ENCODE data around the gene STRN3.

The STRN3 gene

DNA sequence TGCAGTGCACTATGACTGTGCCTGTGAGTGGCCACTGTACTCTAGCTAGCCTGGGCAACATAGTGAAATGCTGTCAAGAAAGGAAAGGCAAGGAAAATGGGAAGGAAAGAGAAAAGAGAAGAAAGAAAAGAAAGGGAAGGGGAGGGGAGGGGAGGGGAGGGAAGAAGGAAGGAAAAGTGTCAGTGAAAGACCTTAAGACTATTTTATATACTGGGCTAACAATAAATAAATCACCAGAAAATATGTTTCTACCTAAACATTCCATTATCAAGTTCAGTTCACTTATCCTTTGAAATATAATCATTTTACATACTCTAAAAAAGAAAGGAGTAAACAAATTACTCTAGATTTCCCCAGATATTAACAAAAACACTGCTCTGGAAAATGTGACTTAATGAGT is 129.7 kb downstream of the STRN3 start:
- TF ChIP-seq, protein P1, sequence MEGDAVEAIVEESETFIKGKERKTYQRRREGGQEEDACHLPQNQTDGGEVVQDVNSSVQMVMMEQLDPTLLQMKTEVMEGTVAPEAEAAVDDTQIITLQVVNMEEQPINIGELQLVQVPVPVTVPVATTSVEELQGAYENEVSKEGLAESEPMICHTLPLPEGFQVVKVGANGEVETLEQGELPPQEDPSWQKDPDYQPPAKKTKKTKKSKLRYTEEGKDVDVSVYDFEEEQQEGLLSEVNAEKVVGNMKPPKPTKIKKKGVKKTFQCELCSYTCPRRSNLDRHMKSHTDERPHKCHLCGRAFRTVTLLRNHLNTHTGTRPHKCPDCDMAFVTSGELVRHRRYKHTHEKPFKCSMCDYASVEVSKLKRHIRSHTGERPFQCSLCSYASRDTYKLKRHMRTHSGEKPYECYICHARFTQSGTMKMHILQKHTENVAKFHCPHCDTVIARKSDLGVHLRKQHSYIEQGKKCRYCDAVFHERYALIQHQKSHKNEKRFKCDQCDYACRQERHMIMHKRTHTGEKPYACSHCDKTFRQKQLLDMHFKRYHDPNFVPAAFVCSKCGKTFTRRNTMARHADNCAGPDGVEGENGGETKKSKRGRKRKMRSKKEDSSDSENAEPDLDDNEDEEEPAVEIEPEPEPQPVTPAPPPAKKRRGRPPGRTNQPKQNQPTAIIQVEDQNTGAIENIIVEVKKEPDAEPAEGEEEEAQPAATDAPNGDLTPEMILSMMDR (IDR thresholded peaks at IDR 0.05; ENCODE audit: borderline replicate concordance, control extremely low read depth, extremely low read depth, insufficient read depth, missing control alignments): no peak
- in situ Hi-C loops (cut with MboI; ENCODE audit: low sequenced_read_pairs, unreplicated experiment): no loop called here
- DNase-seq (ENCODE audit: low spot score): no peak

DNA sequence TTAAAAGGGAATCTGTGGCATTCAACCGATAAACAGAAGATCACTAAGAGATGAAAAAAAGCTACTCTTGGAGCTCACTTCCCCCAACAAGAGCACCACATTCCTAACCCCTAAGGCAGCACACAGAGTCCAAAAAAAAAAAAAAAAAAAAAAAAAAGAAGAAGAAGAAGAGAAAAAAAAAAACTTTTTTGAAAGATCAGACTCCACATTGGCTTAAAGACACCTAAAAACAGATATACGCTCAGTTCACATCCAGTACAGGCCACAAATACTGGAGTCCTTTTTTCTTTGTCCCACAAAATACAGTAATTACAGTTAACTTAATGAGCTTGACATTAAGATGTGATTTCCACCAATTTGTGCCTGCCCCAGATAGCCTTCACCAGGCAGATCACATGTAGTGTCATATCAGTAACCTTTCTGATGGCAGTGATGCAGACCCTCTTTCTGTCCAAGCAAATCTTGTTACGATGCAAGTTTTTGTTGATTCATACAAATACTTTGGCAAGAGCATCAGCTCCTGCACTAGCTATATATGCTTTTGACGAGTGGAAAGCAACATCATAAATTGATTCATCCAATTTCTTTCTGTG is 131.2 kb downstream of the STRN3 start:
- TF ChIP-seq, protein P1 (IDR thresholded peaks at IDR 0.05; ENCODE audit: borderline replicate concordance, control extremely low read depth, extremely low read depth, insufficient read depth, missing control alignments): no peak
- in situ Hi-C loops (cut with MboI; ENCODE audit: low sequenced_read_pairs, unreplicated experiment): no loop called here
- DNase-seq (ENCODE audit: low spot score): no peak

DNA sequence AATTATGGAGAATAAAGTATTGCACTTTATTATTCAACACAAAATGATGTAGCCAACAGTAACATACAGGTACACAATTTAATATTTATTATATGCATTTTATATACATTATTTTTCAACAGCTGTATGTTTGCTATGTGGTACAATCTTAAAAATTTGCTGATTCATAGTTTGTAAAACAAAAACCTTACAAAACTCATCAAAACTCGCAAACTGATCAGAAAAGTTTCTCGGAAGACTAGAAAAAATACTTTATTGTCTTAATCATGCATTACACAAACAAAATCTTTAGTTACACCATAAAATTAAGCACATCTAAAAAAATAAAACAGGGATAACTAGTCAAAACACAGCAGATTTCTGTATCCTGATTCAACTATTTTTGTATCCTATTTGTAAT is 132.4 kb downstream of the STRN3 start:
- no peak for DNase-seq (ENCODE audit: low spot score)
- TF ChIP-seq, protein P1 (IDR thresholded peaks at IDR 0.05; ENCODE audit: borderline replicate concordance, control extremely low read depth, extremely low read depth, insufficient read depth, missing control alignments): no peak
- in situ Hi-C loops (cut with MboI; ENCODE audit: low sequenced_read_pairs, unreplicated experiment): no loop called here

DNA sequence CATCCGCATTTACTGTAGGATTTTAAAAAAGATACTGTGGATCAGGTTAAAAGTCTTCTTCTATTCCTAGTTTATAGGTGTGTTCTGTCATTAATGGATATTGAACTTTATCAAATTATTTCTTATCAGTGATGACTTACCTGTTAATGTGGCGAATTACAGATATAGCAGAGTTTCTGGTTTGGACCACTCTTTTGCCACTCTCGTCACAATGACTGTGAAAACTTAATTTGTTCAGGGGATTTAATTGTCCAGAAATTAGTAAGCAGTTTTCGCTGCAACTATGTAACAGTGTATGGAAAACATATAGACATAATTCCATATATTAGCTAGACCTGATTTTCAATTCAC is 137.0 kb downstream of the STRN3 start:
- no peak for DNase-seq (ENCODE audit: low spot score)

DNA sequence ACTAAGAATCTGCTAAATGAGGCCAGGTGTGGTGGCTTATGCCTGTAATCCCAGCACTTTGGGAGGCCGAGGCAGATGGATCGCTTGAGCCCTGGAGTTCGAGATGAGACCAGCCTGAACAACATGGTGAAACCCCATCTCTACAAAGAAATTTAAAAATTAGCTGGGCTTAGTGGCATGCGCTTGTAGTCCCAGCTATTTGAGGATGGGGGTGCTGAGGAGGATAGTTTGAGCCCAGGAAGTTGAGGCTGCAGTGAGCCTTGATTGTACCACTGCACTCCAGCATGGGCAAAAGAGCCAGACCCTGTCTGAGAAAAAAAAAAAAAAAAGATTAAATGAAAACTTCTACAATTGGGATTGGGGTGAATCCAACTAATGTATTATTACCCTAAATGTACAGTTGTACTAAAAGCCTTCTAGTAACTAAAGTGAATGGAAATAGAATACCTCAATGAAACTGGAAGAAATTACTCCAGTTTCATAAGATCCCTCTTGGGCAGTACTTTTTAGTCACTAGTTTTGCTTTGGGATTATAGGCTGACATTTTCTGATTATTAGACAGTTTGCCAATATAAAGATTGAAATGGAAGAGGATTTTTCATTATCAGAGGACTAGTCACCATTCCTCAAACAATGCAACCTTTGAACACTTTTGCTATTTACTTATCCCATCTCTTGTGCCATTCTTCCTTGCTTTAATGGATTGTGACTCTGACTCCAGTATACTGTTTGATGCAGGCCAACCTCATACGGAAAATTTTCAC is 137.5 kb downstream of the STRN3 start:
- TF ChIP-seq, protein P1 (IDR thresholded peaks at IDR 0.05; ENCODE audit: borderline replicate concordance, control extremely low read depth, extremely low read depth, insufficient read depth, missing control alignments): no peak
- no peak for DNase-seq (ENCODE audit: low spot score)
- in situ Hi-C loops (cut with MboI; ENCODE audit: low sequenced_read_pairs, unreplicated experiment): no loop called here

More for the DNA sequence above, 137.0 kb downstream of the STRN3 start:
- in situ Hi-C loops (cut with MboI; ENCODE audit: low sequenced_read_pairs, unreplicated experiment): no loop called here
- TF ChIP-seq, protein P1 (IDR thresholded peaks at IDR 0.05; ENCODE audit: borderline replicate concordance, control extremely low read depth, extremely low read depth, insufficient read depth, missing control alignments): no peak

DNA sequence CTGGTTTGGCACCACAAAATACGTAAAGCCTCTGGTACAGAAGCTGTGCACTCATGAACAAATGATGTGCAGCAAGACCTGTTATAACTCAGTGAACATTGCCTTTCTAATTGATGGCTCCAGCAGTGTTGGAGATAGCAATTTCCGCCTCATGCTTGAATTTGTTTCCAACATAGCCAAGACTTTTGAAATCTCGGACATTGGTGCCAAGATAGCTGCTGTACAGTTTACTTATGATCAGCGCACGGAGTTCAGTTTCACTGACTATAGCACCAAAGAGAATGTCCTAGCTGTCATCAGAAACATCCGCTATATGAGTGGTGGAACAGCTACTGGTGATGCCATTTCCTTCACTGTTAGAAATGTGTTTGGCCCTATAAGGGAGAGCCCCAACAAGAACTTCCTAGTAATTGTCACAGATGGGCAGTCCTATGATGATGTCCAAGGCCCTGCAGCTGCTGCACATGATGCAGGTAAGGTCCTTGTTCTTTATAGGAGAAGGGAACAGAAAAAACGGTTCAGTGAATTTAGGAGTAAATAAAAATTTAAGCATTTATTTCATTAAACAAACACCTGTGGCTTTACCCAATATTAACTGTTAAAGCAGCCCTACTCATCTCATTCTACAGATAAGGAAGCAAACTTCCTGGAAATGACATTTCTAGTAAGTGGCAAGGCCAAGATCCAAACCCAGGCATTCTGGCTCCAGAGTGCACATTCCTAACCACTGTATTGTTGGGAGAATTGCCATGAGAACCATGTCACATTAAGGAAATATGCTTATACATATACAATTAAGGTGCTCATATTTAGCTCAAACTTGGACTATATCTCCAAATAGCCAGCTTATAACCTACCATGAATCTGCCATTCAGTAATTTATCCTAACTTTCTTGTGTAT is 140.1 kb downstream of the STRN3 start:
- no peak for DNase-seq (ENCODE audit: low spot score)
- TF ChIP-seq, protein P1 (IDR thresholded peaks at IDR 0.05; ENCODE audit: borderline replicate concordance, control extremely low read depth, extremely low read depth, insufficient read depth, missing control alignments): no peak
- in situ Hi-C loops (cut with MboI; ENCODE audit: low sequenced_read_pairs, unreplicated experiment): no loop called here
